Measurements from ENCODE around the gene TMEM273. TPM values are rescaled to one million over a fixed set of nuclear protein-coding genes. Genes with fewer than 3 reads are reported as not detected.

The TMEM273 gene
- total RNA-seq, 4 donors from 2014 or later = 3.2 to 12.2 (median 7.1) TPM

- TF ChIP-seq CTCF (IDR thresholded peaks at IDR 0.05) (no peak), POLR2A (IDR thresholded peaks at IDR 0.05) (no peak)
- no peak overlapping the region for H3K4me3 ChIP-seq (ENCODE audit: low read depth, poor library complexity, severe bottlenecking)
- intact Hi-C loops (cut with DNase I; ENCODE audit: low total_unique reads) = no loop called here
- peak in 1 of 2 donors; percentile 9 for DNase-seq (ENCODE audit: low spot score in 2 of 2)
- 87 to 90% methylated on average over 5 to 6 of the region's 6 CpGs for WGBS, 2 donors
Measured at GRCh38 chr10:49170632-49171325, 17.4 kb downstream of the TMEM273 start.

GRCh38 chr10:49169776-49170175 lies 18.4 kb downstream of the TMEM273 start:
- 85 to 89% methylated on average over 4 of the region's 4 CpGs for WGBS, 2 donors
- H3K4me3 ChIP-seq (ENCODE audit: low read depth, poor library complexity, severe bottlenecking) = no peak overlapping the region
- DNase-seq (ENCODE audit: low spot score in 2 of 2) = no peak
- intact Hi-C loops (cut with DNase I; ENCODE audit: low total_unique reads) = loop anchor here (10.0 kb wide), 1 partner anchor 195 kb away; no protein-coding TSS in a partner anchor
- TF ChIP-seq POLR2A (IDR thresholded peaks at IDR 0.05) (no peak), CTCF (IDR thresholded peaks at IDR 0.05) (no peak)

GRCh38 chr10:49168831-49169500 lies 19.2 kb downstream of the TMEM273 start:
- TF ChIP-seq CTCF (IDR thresholded peaks at IDR 0.05) (no peak), POLR2A (IDR thresholded peaks at IDR 0.05) (no peak)
- intact Hi-C loops (cut with DNase I; ENCODE audit: low total_unique reads) = loop anchor here (10.0 kb wide), 1 partner anchor 194 kb away; no protein-coding TSS in a partner anchor
- WGBS, 2 donors = 84% methylated on average over 6 of the region's 6 CpGs
- no peak for DNase-seq (ENCODE audit: low spot score in 2 of 2)
- no peak overlapping the region for H3K4me3 ChIP-seq (ENCODE audit: low read depth, poor library complexity, severe bottlenecking)

- 78 to 81% methylated on average over 4 of the region's 4 CpGs for WGBS, 2 donors
- TF ChIP-seq CTCF (IDR thresholded peaks at IDR 0.05) (no peak), POLR2A (IDR thresholded peaks at IDR 0.05) (no peak)
- DNase-seq (ENCODE audit: low spot score in 2 of 2) = no peak
- H3K4me3 ChIP-seq (ENCODE audit: low read depth, poor library complexity, severe bottlenecking) = no peak overlapping the region
- intact Hi-C loops (cut with DNase I; ENCODE audit: low total_unique reads) = loop anchor here (10.0 kb wide), 1 partner anchor 193 kb away; no protein-coding TSS in a partner anchor
Measured at GRCh38 chr10:49168171-49168540, 20.0 kb downstream of the TMEM273 start.

GRCh38 chr10:49167425-49168170 lies 20.6 kb downstream of the TMEM273 start:
- peak in 1 of 2 donors; percentile 78 for DNase-seq (ENCODE audit: low spot score in 2 of 2)
- 77 to 85% methylated on average over 7 to 12 of the region's 12 CpGs for WGBS, 2 donors
- TF ChIP-seq POLR2A (IDR thresholded peaks at IDR 0.05) (no peak), CTCF (IDR thresholded peaks at IDR 0.05) (no peak)
- H3K4me3 ChIP-seq (ENCODE audit: low read depth, poor library complexity, severe bottlenecking) = no peak overlapping the region
- intact Hi-C loops (cut with DNase I; ENCODE audit: low total_unique reads) = loop anchor here (10.0 kb wide), 1 partner anchor 193 kb away; no protein-coding TSS in a partner anchor

Measured in lower leg skin (tissue), 4 donors.